Right lobe of liver (tissue), 4 donors: Measurements from ENCODE around the gene PPP1R1A.

Source experiments
- POLR2A ChIP-seq: fragments of 450-650 bp; IDR thresholded peaks from one replicate; pipeline ENCODE4 v1.6.1; 2017; ENCODE audit warnings: antibody characterized with exemption, mild to moderate bottlenecking
- TF ChIP-seq, protein P1 (sequence below), 4 donors: fragments of 200-600 bp in 3 of 4; fragments of 450-650 bp in 1 of 4; IDR thresholded peaks; one replicate each; pipeline versions ENCODE4 v1.5.1 to v1.8.0; 2016 to 2022; ENCODE audit warnings: antibody characterized with exemption in 4 of 4, mild to moderate bottlenecking in 2 of 4
- donor health status: DM: no; HTN: no; CAD: no.
- donor health status: DM: no; HTN: no; CAD: no.
- donor health status: DM: no; HTN: yes; CAD: no.

DNA sequence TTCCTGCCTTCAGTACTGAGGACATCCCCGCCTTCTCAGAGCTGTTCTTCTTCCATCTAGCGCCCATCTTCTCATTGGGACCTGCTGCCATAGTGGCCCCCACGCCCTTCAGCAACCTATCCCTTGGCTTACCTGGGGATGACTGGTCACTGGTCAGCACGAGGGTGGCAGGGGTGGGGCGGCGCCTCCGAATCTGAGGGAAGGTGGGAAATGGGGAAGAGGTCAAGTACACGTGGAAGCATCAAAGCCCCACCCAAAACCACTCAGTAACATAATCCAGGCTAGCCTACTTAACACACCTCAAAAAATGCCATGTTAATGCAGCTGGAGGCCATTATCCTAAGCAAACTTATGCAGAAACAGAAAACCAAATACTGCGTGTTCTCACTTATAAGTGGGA is 4.3 kb downstream of the PPP1R1A start:
- no peak for TF ChIP-seq POLR2A
- TF ChIP-seq, protein P1, sequence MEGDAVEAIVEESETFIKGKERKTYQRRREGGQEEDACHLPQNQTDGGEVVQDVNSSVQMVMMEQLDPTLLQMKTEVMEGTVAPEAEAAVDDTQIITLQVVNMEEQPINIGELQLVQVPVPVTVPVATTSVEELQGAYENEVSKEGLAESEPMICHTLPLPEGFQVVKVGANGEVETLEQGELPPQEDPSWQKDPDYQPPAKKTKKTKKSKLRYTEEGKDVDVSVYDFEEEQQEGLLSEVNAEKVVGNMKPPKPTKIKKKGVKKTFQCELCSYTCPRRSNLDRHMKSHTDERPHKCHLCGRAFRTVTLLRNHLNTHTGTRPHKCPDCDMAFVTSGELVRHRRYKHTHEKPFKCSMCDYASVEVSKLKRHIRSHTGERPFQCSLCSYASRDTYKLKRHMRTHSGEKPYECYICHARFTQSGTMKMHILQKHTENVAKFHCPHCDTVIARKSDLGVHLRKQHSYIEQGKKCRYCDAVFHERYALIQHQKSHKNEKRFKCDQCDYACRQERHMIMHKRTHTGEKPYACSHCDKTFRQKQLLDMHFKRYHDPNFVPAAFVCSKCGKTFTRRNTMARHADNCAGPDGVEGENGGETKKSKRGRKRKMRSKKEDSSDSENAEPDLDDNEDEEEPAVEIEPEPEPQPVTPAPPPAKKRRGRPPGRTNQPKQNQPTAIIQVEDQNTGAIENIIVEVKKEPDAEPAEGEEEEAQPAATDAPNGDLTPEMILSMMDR (IDR thresholded peaks at IDR 0.05) = no peak
